GM20431 (cell line): Measurements from ENCODE around the gene ARHGEF28.

Experiments
- in situ Hi-C: fragments of 300-500 bp; cut with MseI, MboI; formaldehyde crosslinking; loops from one replicate; pipeline ENCODE4 v1.15.0; 2020; ENCODE audit warnings: low sequenced_read_pairs; ENCODE audit not compliant: unreplicated experiment

The ARHGEF28 gene

DNA sequence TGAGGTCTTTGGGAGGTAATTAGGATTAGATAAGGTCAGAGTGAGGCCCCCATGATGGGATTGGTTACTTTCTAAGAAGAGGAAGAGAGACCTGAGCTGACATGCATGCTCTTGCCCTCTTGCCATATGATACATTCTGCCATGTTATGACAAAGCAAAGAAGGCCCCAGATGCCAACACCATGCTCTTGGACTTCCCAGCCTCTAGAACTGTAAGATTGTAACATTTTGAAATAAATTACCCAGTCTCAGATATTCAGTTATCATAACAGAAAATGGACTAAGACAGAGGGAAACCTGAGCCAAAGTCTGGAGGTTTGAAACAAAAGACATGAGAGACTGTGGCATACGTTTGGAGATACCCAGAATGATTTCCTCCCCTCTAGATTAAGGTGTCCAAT, 318.6 kb downstream of the ARHGEF28 start:
- in situ Hi-C loops: no loop called here

DNA sequence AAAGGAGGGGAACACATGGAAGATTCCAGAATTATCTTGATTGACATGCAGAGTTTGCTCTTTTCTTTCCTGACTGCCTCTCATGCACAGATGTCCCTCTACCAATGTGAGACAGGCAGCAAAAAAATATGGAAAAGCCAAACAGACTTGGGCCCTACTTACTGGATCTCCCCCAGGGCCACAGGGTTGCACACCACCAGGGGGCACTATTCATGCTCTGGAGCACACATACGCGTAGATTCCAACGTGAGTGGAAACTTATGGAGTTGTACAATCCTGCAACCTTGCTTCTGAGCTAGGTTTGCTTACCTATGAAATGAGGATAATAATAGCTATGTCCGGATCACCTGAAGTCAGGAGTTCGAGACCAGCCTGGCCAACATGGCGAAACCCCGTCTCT, 319.5 kb downstream of the ARHGEF28 start:
- in situ Hi-C loops: no loop called here

DNA sequence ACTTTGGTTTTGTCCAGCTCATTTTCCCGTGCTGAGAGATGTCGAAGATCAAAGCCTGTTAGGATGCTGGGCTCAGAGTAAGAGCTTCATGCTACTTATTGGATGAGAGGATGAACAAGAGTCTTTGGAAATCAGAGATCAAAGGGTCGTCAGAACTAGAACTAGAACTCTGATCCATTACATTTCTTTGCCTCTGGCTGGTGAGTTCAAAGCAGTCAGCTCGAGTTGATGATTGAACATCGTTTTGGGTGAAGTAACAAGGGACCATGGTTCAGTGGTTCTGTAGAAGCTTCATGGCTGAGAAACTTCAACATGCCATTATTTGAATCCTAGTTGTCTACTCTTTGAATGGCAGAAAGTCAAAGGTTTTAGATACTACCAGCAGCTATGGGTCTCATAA, 320.3 kb downstream of the ARHGEF28 start:
- in situ Hi-C loops: no loop called here

DNA sequence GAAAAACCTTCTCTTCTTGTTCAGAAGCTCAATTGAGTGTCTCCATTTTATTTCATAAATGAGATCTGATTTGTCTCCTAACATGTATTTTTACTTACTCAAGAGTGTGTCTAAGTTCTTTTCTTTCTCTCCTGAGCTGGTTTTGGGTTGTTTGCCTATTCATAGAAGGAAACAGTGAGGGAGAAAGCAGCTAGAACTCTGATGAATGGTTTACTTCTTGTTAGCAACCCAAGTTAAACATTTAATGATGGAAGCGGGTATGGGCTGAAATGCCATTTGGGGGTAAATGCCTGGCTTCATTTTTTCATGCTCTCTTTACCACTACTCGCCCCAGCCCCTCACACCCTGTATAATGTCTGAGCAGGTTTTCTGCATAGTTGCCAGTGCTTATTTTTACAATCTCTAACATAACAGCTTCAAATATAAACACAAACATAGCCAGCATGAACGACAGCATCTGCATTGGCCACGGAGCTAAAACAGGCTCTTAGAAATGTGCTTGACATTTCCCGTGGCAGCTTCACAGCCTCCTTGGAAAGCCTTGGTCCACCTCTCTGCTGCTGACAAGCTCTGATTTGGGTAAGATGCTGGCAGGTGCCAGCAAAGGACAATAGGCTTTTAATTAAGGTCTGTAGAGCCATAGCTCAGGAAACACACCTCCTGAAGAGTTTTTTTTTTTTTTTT, 321.1 kb downstream of the ARHGEF28 start:
- in situ Hi-C loops: no loop called here

DNA sequence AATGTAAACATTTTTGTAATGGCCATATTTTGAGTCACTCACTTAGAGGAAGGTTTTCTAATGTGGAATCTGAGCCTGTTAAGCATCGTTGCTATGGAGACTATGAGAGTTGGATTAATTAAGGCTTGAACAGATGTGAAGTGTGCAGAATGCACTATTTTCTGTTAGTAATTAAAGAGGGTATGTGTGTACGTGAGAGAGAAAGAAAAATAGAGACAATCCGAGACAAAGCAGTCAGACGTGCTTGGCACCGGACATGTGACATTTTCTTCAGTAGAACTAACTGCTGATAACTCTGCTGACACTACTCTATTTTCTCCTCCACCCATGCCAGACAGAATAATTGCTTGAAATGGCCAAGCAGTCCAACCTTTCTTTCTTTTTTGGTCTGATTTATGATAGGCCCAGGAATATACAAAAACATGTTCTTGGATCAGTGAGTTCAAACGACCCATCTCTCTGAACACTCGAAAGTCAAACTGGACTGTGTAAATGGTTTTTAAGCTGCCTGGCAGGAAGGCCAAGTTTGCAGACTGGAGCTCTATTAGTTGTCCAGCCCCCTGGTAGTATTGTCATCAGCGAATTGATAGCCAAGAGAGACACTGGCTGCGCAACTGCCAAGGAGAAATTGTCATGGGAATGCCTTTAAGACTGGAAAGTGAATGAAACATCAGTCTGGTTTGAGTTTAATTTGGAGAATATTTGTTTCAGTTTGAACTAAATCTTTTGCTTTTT, 322.1 kb downstream of the ARHGEF28 start:
- in situ Hi-C loops: no loop called here

DNA sequence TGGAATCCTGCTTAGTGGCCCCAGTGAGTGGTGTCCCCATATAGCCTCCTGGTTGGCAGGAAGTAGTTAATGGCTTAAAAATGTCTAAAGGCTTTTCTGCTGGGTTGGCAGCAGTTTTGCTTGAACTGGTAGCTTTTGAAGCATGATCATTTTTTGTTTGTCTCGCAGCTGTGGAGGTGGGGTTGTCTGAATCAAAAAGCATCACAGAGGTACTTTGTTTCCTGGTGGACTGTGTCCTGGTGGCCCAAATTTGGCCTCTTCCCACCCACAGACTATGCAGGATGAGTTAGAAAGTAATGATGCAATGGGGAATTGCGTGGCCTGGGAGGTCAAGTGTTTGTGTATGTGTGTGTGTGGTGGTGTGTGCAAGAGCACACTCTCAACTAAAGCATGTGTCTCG, 322.7 kb downstream of the ARHGEF28 start:
- in situ Hi-C loops: no loop called here

DNA sequence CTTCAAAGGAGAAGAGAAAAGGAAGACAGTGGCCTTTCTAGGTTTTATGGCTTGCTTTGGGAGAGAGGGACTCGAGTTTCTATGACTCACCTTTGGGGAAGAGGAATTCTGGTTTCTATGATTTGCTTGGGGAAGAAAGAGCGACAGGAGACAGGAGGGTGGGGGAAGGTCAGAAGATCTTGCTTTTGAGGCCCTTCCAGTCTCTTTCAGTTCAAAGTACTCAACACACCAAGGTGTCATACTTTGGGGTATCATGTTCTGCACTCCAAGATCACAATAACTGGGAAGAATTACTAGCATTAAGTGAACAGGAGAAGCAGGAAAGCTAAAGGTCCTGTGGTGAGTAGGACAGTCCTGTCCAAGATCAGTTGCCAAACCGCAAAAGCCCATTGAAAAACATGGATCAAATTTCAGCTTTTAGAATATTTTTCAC, 324.5 kb downstream of the ARHGEF28 start:
- in situ Hi-C loops: no loop called here

DNA sequence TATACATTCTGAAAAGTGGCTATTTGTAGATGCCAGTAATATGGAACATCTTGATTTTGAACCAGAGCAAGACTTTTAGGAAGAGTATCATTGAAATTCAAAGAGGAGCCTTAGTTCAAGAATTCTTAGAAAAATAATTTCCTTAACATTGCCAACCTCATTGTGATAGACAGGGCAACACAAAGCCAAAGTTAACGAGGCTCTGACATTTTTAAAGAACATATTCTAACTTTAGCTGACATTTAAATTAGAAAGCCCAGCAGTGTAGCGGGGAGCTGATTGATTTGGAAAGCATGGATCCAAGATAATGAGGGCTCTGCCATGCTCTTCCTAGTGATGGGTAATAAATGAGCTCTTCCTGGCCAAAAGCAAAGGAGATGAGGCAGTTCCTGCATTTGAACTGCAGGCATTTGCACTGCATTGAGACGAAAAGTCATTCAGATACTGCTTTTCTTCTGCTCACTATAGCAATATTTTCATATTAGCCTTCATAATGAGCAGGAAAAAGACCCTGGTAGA, 325.0 kb downstream of the ARHGEF28 start:
- in situ Hi-C loops: no loop called here

DNA sequence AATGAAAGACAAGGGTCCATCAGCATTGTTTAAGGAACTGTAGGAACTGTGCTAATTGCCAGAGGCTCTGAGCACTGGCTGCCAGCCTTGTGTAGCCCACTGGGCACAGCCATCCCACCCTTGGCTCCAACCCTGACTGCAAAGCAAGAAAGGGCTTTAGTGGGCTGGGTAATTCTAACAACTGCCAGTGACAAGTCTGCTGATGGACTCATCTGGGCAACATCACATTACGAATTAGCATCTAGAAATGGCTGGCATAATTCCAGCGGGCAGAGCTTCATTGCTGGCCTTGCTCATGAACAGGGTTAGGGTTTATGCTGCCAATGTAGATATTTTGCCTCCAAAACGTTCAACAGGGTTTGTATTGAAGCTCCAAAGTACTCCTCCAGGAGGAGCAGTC, 326.9 kb downstream of the ARHGEF28 start:
- in situ Hi-C loops: no loop called here

DNA sequence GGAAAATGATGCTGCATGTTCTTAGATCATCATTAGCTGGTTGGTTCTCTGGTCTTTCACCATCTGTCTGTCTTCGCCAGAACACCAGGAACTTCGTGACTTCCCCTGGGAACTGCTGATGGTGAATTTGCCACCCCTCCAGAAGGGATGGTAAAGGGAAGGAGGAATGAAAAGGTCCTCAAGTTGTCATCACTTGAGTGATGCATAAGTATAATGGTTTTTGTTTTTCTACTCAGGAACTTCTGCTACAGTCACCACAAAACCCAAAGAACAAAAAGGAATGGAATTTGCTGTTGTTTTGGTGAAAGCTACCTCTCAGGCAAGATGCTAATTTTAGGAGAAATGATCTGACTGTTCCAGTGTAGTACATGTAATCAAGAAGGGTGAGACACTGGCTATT, 328.4 kb downstream of the ARHGEF28 start:
- in situ Hi-C loops: no loop called here

DNA sequence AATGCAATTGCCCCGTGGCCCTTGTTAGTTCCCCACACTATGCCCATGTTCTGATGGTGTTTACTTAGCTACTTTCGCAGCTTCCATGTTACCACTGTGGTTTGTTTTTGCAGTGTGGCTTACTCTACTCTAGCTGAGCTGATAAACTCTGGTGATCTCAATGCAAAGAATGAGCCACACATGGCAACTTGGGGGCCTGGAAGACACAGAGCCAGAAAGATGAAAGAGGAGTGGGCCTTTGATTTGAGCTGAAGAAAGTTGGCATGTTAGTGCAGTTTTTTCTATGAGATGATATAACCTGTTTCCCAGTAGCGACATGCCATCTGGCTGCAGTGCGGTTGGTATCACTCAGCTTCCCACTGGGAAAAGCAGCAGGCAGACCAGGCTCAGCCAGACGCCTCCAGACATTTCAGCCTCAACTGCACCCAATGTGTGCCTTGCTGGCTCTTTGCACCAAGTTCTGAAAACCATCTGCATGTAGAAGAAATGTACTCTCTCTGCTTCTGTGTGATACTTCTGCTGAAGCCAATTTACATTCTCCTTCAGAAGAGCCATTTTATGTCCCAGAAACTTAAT, 329.4 kb downstream of the ARHGEF28 start:
- in situ Hi-C loops: no loop called here

DNA sequence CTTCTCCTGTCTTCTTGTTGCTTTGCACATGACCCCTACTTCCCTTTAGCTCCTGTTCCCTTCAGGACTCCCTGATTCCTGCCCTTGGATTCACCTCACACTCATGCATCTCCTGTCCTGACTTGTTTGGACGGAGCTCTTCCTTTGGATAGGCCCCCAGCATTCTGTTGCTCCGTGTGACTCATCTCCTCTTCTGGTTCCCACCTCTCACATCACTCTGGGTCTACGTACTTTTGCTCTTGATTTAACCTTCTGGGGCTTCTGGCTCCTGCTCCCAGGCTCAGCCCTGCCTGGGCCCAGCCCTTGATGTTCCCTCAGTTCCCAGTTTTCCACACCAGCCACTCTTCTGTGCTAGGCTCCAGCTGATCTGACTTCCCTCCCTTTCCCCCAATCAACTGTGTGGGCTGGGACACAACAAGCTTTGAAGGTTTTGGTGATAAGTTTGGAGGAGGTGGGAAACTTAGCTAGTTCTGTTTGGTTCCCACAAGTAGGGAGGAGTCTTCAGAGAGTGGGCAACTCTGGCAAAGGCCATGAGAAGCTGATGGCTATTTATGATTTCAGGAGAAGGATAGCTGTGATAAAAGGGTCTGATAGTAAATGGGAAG, 331.5 kb downstream of the ARHGEF28 start:
- in situ Hi-C loops: no loop called here

DNA sequence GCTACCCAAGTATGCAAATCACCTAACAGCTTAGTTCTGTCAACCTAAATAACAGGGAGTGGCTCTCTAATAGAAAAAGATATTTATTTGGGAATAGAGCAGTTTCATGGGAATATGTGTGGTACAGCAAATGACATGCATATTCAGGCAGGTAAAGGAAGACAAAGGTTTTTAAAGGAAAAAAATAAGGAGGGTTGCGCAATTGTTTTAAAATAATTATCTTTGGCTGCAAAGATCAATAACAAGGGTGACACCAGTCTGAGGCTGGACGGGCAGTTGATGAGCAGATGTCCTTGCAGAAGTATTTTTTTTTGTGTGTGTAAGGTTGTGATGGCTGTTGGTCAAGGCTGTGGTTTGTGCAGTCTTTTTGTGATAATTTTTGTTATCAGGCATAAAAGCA, 332.0 kb downstream of the ARHGEF28 start:
- in situ Hi-C loops: no loop called here

DNA sequence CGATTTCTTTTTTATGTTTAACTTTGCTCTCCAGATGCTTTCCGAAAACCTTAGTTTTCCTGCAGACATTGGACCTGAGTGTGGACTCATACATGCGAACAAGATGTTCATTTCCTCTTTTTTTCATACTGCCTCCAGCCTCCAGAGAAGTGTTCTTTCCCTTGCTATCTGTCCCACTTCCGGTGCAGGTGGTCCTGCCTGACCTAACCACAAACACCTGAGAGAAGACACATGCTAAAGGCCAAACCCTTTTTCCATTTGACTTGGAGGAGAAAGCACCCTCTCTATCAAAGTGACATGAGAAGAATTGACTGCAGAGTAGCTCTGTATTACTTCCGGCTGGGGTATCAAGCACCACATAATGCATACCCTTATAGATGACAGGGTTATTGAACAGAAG, 334.0 kb downstream of the ARHGEF28 start:
- in situ Hi-C loops: no loop called here

DNA sequence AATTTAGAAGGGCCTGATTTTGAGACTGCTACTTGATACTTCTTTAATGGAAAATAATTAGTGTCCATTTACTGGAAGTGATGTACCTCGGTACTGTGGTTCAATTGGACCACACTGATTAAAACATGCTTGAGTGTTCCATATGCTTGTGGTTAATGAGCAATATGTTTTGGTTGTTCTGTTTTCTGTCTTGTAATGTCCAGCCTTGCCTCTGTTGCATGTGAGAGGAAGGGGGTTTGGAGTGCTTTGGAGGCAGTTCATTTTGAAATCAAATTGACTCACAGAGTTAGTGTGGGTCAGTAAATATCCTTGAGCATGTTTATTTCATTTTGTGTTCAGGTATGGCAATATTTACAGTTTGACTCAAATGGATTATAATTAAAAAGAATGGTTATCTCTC, 334.4 kb downstream of the ARHGEF28 start:
- in situ Hi-C loops: no loop called here

DNA sequence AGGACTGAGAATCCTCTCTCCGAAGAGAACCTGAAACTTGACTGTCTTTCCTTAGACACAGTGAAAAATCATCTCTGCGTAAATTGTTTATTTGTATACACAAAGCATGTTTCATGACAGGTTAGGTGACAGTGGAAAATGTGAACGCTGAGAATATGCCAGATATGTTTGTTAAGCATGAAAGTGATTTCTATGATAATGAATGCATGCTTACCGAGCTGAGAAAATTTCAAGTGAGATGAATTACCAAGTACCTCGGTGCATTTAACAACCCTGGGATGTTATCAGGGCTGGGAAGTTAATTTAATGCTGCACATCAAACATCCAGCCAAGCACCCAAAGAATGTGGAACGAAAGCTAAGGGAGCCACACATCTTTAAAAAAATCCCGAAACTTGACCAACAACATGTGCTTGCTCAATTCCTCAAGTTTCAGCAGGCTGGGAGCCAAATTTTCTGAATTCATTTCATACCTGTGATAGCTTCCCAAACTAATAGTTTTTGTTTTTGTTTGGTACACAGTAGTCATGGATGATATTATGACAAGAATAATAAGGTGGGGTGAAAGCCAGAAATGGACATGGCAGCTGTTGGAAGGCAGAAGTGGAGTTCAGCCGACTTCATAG, 336.9 kb downstream of the ARHGEF28 start:
- in situ Hi-C loops: no loop called here

DNA sequence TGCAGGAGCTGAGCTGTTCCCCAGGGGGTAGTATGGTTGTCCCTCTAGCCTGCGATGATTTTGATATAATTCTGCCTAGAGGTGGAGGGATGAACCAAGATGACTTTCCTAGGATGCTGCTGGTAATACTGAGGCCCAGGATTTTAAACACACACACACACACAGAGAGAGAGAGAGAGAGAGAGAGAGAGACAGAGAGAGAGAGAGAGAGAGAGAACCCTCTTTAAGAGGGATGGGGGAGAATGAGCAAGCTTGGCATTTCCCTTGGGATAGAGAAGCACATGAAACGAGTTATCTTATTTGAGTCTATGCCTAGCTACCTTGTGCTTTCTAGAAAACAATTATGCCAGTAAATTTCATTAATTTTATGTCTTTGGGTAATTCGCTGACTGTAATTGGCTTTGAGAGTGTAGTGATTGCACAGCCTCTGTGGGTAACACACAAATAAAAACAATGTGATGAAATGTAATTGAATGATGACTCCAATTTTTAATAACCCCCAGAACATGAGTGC, 338.4 kb downstream of the ARHGEF28 start:
- in situ Hi-C loops: no loop called here

DNA sequence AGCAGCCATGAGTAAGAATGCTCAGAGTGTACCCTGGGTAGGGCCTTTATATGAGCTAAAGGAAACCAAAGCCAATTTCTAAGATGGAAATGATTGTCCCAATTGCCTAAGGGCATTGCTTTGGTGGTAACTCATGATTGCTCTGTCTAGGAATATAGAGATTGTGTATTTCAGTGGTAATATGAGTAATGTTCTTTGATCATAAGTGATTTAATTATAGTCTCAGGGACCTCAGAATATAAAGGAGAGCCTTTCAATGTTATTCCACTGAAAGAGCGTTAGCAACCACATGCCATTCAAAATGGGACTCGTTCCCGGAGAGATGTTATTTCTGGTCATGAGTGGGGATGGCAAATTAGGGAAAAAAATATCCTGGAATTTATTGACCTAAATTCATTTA, 340.5 kb downstream of the ARHGEF28 start:
- in situ Hi-C loops: no loop called here

DNA sequence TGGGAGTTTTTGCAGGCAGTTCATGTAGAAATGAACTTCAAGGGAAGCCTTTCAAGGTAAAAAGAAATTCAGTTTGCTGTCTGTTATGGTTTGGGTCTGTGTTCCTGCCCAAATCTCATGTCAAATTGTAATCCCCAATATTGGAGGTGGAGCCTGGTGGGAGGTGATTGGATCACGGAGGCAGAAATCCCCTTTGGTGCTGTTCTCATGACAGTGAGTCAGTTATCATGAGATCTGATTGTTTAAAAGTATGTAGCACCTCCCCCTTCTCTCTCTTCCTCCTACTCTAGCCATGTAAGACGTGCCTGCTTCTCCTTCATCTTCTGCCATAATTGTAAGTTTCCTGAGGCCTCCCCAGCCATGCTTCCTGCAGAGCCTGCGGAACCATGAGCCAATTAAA, 341.4 kb downstream of the ARHGEF28 start:
- in situ Hi-C loops: no loop called here

DNA sequence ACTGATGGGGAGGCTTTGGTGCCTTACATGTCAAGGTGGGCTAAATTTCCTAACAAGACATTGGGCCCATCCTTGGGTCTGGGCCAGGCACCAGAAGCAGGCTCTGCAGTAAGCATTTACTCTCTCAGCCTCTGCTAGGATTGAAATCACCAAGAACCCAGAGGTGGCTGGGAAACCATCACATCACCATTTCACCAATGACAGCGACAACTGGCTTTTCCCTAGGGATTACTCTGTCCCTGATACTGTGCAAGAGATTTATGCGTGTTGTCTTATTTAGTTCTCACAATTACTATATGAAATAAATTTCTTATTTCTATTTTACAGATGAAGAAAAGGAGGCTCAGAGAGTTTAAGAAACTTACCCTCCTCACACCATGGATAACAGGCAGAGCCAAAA, 342.2 kb downstream of the ARHGEF28 start:
- in situ Hi-C loops: no loop called here
